ENCODE data around the gene ENOX2. TPM values are rescaled to one million over a fixed set of nuclear protein-coding genes. Genes with fewer than 3 reads are reported as not detected.

Gene ENOX2
- polyA plus RNA-seq, 3 donors, result 6.8 to 22.1 (median 14.7) TPM

- no peaks in the 10 kb centered on the region for H3K79me2 ChIP-seq (ENCODE audit: insufficient read depth, low read length)
- no peaks in the 10 kb centered on the region for H3K9me3 ChIP-seq (replicated peaks in 1 of 2; ENCODE audit: control insufficient read depth in 1 of 2, insufficient read depth in 1 of 2, low read length in 2 of 2)
- no peak for TF ChIP-seq CTCF (IDR thresholded peaks at IDR 0.05)
- no peaks in the 10 kb centered on the region for H3K4me1 ChIP-seq (ENCODE audit: control insufficient read depth in 1 of 2, insufficient read depth in 2 of 2, low read length in 2 of 2)
- no CpG with 5 or more reads among the region's 2 CpGs for WGBS (ENCODE audit: insufficient coverage)
- DNase-seq, result no peak
- H3K4me1 Mint-ChIP-seq, result no peaks in the 10 kb centered on the region
- H3K27me3 ChIP-seq (ENCODE audit: control insufficient read depth in 2 of 2, insufficient read depth in 2 of 2, low read length in 2 of 2), result no peaks in the 10 kb centered on the region
- no peak overlapping the region for H2AFZ ChIP-seq (ENCODE audit: insufficient read depth, low read depth, low read length, poor library complexity, severe bottlenecking)
- no peaks in the 10 kb centered on the region for H4K20me1 ChIP-seq (ENCODE audit: insufficient read depth, low read length)
- H3K36me3 ChIP-seq (replicated peaks in 1 of 2; ENCODE audit: control insufficient read depth in 1 of 2, insufficient read depth in 2 of 2, low read length in 2 of 2), result peaks cover 0 to 15% of the 10 kb centered on the region in 2 donors
- H3K9me3 Mint-ChIP-seq, result peaks cover 0 to 2% (median 0%) of the 10 kb centered on the region in 7 donors
- no peak overlapping the region for H3K27ac Mint-ChIP-seq
- intact Hi-C loops (cut with micrococcal nuclease), result no loop called here
- H3K9ac ChIP-seq (ENCODE audit: insufficient read depth, low read length, poor library complexity, severe bottlenecking), result no peak overlapping the region
- peaks cover 28% of the 10 kb centered on the region in 2 donors for H3K36me3 Mint-ChIP-seq
- peaks cover 0 to 4% (median 0%) of the 10 kb centered on the region in 3 donors for H3K27me3 Mint-ChIP-seq (ENCODE audit: low read depth in 3 of 3)
- no peak overlapping the region for H3K4me2 ChIP-seq (replicated peaks; ENCODE audit: extremely low read depth, low read length, poor library complexity, severe bottlenecking)
- no peak overlapping the region for H3K4me3 ChIP-seq (replicated peaks in 1 of 3; ENCODE audit: low read depth in 2 of 3, low read length in 3 of 3)
- no peak overlapping the region for H3K27ac ChIP-seq (ENCODE audit: low read depth in 1 of 2, low read length in 2 of 2)
- no peak overlapping the region for H3K4me3 Mint-ChIP-seq
These were observed 220.0 kb downstream of the ENOX2 start for GRCh38 chrX:130682990-130683389.

- Histone ChIP-seq H3K4me1 (ENCODE audit: control insufficient read depth in 1 of 2, insufficient read depth in 2 of 2, low read length in 2 of 2) (no peaks in the 10 kb centered on the region), H3K79me2 (ENCODE audit: insufficient read depth, low read length) (no peaks in the 10 kb centered on the region), H3K27me3 (ENCODE audit: control insufficient read depth in 2 of 2, insufficient read depth in 2 of 2, low read length in 2 of 2) (no peaks in the 10 kb centered on the region), H3K9ac (ENCODE audit: insufficient read depth, low read length, poor library complexity, severe bottlenecking) (no peak overlapping the region), H3K36me3 (replicated peaks in 1 of 2; ENCODE audit: control insufficient read depth in 1 of 2, insufficient read depth in 2 of 2, low read length in 2 of 2) (peaks cover 0 to 4% of the 10 kb centered on the region in 2 donors), H3K9me3 (replicated peaks in 1 of 2; ENCODE audit: control insufficient read depth in 1 of 2, insufficient read depth in 1 of 2, low read length in 2 of 2) (no peaks in the 10 kb centered on the region), H3K4me2 (replicated peaks; ENCODE audit: extremely low read depth, low read length, poor library complexity, severe bottlenecking) (no peak overlapping the region), H3K4me3 (replicated peaks in 1 of 3; ENCODE audit: low read depth in 2 of 3, low read length in 3 of 3) (no peak overlapping the region), H2AFZ (ENCODE audit: insufficient read depth, low read depth, low read length, poor library complexity, severe bottlenecking) (no peak overlapping the region), H3K27ac (ENCODE audit: low read depth in 1 of 2, low read length in 2 of 2) (no peak overlapping the region), H4K20me1 (ENCODE audit: insufficient read depth, low read length) (no peaks in the 10 kb centered on the region)
- no peak for DNase-seq
- Mint-ChIP-seq H3K36me3 (peaks cover 17 to 18% of the 10 kb centered on the region in 2 donors), H3K4me3 (no peak overlapping the region), H3K4me1 (no peaks in the 10 kb centered on the region), H3K27me3 (ENCODE audit: low read depth in 3 of 3) (no peaks in the 10 kb centered on the region), H3K27ac (no peak overlapping the region), H3K9me3 (peaks cover 0 to 2% (median 0%) of the 10 kb centered on the region in 7 donors)
- no CpG with 5 or more reads among the region's 2 CpGs for WGBS (ENCODE audit: insufficient coverage)
- intact Hi-C loops (cut with micrococcal nuclease), result no loop called here
- no peak for TF ChIP-seq CTCF (IDR thresholded peaks at IDR 0.05)
These were observed 222.6 kb downstream of the ENOX2 start for GRCh38 chrX:130680164-130681035.

All from CD14-positive monocyte (primary cell).